Osteocyte (in vitro differentiated cells): ENCODE results near the gene THAP11. TPM values are rescaled to one million over a fixed set of nuclear protein-coding genes. Genes with fewer than 3 reads are reported as not detected.

Source experiments
- DNase-seq: peaks from one replicate; pipeline ENCODE4 v3.0.0; 2021; ENCODE audit warnings: mixed read lengths; ENCODE audit not compliant: unreplicated experiment; ENCODE audit errors: extremely low spot score
- H3K27ac Mint-ChIP-seq: one replicate; pipeline ENCODE4 v1.8.0; 2021; ENCODE audit warnings: mild to moderate bottlenecking, mixed read lengths; ENCODE audit not compliant: unreplicated experiment
- H3K27me3 Mint-ChIP-seq: one replicate; pipeline ENCODE4 v1.8.0; 2021; ENCODE audit warnings: mixed read lengths; ENCODE audit not compliant: unreplicated experiment
- H3K36me3 Mint-ChIP-seq: one replicate; pipeline ENCODE4 v1.8.0; 2021; ENCODE audit warnings: mixed read lengths; ENCODE audit not compliant: unreplicated experiment
- H3K4me1 Mint-ChIP-seq: one replicate; pipeline ENCODE4 v1.8.0; 2021; ENCODE audit warnings: mixed read lengths; ENCODE audit not compliant: unreplicated experiment
- H3K4me3 Mint-ChIP-seq: one replicate; pipeline ENCODE4 v1.8.0; 2021; ENCODE audit warnings: mild to moderate bottlenecking, moderate library complexity, mixed read lengths; ENCODE audit not compliant: unreplicated experiment
- H3K9me3 Mint-ChIP-seq: one replicate; pipeline ENCODE4 v1.8.0; 2021; ENCODE audit warnings: mixed read lengths; ENCODE audit not compliant: unreplicated experiment
- total RNA-seq: library from RNA; stranded (reverse); gene quantifications from 2 replicates; pipeline ENCODE4 v1.2.1, GENCODE V29; 2021
- TF ChIP-seq, protein P1 (sequence below): fragments of 200-600 bp; sonication (generic); IDR thresholded peaks from 2 replicates; pipeline ENCODE4 v1.5.0; 2021; ENCODE audit warnings: antibody characterized with exemption, mild to moderate bottlenecking, moderate library complexity

Gene THAP11
- total RNA-seq, 1 donor from 2014 or later: 30.0 TPM

DNA sequence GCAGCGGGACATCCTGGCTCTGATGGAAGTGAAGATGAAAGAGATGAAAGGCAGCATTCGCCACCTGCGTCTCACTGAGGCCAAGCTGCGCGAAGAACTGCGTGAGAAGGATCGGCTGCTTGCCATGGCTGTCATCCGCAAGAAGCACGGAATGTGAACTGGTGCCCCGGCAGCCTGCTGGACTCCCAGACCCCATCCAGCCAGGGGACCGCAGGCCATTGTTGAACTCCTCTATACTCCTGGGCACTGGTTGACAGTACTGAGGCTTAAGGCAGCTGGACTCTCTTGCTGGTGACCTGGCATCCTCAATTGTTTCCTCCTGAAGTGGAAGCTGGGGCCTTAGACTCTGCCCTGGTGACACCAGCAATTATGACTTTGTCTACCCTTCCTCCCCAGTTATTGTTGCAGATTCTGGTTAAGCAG is 1.2 kb downstream of the THAP11 start:
- no peaks in the 10 kb centered on the region for H3K36me3 Mint-ChIP-seq
- peaks cover 47% of the 10 kb centered on the region for H3K4me1 Mint-ChIP-seq
- no peak for DNase-seq
- no peaks in the 10 kb centered on the region for H3K9me3 Mint-ChIP-seq
- peak overlapping the region; percentile 93 for H3K4me3 Mint-ChIP-seq
- TF ChIP-seq, protein P1, sequence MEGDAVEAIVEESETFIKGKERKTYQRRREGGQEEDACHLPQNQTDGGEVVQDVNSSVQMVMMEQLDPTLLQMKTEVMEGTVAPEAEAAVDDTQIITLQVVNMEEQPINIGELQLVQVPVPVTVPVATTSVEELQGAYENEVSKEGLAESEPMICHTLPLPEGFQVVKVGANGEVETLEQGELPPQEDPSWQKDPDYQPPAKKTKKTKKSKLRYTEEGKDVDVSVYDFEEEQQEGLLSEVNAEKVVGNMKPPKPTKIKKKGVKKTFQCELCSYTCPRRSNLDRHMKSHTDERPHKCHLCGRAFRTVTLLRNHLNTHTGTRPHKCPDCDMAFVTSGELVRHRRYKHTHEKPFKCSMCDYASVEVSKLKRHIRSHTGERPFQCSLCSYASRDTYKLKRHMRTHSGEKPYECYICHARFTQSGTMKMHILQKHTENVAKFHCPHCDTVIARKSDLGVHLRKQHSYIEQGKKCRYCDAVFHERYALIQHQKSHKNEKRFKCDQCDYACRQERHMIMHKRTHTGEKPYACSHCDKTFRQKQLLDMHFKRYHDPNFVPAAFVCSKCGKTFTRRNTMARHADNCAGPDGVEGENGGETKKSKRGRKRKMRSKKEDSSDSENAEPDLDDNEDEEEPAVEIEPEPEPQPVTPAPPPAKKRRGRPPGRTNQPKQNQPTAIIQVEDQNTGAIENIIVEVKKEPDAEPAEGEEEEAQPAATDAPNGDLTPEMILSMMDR: no peak
- H3K27me3 Mint-ChIP-seq: no peaks in the 10 kb centered on the region
- peak overlapping the region; percentile 91 for H3K27ac Mint-ChIP-seq

DNA sequence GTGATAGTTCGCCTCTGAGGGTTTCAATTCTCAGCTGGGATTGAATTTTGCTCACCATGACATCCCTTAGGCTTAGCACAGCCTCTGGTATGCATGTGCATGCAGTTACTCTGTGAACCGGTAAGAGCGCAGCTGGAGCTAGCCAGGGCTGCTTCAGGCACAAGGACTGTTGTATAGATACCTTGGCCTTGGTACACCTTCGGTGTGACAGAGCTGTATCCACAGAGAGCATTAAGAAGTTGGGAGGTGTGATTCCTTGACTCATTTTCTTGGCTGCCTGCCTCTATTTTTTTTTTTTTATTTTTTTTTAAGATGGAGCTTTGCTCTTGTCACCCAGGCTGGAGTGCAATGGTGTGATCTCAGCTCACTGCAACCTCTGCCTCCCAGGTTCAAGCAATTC is 2.4 kb downstream of the THAP11 start:
- Mint-ChIP-seq H3K27me3 (no peaks in the 10 kb centered on the region), H3K36me3 (no peaks in the 10 kb centered on the region), H3K27ac (peak overlapping the region; percentile 34), H3K4me1 (peaks cover 51% of the 10 kb centered on the region), H3K4me3 (peak overlapping the region; percentile 44), H3K9me3 (no peaks in the 10 kb centered on the region)
- TF ChIP-seq, protein P1: no peak
- no peak for DNase-seq

DNA sequence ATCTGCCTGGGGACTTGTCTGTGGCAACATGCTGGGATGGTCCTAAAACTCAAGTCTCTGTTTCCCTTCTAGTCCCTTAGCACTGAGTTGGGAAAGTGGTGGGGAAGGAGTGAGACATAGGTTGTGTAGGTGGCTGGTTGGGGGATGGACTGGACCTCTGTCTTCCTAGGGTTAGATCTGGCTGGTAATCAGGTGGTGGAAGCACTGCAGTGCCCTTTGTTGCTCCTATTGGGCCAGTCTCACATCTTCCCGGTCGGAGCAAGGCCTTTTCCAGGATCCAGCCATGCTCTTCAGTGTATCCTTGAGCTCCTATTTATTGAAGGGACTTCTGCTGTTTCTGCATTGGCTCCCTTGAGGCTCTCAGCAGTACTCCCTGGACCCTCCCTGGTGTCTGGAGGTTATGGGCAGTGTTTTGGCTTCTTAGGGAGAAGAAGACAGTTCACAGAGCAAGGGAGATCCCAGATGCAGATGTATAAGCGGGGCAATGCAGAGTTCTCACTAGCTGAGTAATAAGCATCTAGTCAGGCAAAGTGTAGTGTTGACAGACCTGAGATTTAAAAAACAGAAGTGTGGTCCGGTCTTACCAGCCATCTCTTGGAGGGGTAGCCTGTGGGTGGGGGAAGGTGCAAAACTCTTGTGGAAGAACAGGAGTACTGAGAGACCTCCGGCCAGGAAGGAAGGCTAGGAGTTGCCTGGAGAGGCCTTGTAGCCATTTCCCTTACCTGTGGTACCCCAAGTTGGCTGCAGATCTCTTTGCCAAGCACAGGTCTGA is 3.4 kb downstream of the THAP11 start:
- Mint-ChIP-seq H3K9me3 (no peaks in the 10 kb centered on the region), H3K4me3 (peak overlapping the region; percentile 80), H3K4me1 (peaks cover 53% of the 10 kb centered on the region), H3K36me3 (no peaks in the 10 kb centered on the region), H3K27ac (peak overlapping the region; percentile 96), H3K27me3 (no peaks in the 10 kb centered on the region)
- DNase-seq: no peak
- TF ChIP-seq, protein P1: no peak

DNA sequence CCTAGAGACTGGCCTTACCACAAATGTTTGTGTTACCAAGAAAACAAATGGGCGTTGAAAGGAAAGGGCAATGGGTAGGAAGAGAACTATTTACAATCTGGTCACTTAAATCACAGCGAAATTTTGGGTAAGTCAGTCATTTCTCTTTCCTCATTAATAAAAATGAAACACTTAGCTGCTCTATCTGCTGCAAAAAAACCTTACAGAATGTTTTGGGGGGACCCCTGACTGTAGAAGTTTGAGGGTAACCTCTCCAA is 3.9 kb downstream of the THAP11 start:
- Mint-ChIP-seq H3K36me3 (no peaks in the 10 kb centered on the region), H3K4me1 (peaks cover 53% of the 10 kb centered on the region), H3K27me3 (no peaks in the 10 kb centered on the region), H3K4me3 (peak overlapping the region; percentile 80), H3K27ac (peak overlapping the region; percentile 96), H3K9me3 (no peaks in the 10 kb centered on the region)
- TF ChIP-seq, protein P1: no peak
- DNase-seq: no peak

DNA sequence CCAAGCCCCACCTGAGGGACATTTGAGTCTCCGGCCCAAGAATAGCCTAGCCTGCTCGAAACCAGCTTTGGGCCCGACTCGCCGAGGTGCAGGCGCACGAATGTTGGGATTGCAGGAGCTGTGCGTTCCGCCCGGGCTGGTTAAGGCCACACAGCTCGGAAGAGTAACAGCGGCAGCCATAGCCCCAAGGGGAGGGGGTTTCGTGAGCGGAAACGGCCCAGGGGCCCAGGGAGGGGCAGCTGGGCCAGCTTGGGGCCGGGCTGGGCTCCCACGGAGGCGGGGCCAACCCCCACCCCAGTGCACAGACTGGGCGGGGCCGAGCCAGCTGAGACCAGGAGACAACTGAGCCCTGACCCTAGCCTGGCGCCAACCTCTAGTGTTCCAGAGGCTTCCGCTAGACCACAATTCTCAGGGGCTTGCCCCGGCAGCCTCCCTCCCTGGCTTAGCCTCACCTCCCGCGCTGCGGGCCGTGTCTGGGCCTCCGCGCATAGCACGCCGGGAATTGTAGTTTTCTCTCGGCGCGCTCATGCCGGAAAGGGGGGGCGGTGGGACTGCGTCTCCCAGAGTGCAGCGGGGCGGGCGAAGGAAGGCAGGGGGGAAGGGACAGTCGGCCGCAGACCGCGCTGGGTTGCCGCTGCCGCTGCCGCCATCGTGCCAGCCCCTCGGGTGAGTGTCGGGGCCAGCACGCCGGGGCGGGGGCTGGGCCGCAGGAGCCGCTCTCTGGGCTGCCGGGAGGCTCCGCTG is 4.4 kb downstream of the THAP11 start, which contains the start of gene NUTF2:
Gene NUTF2, plus strand, starts transcription at position 614 of the 744 bp plus-strand sequence. CDS start 18,198 bp downstream, outside the sequence.
- peak; percentile 98 for DNase-seq
- H3K27ac Mint-ChIP-seq: peak within 1 kb of the TSS; percentile 96
- H3K4me1 Mint-ChIP-seq: peaks cover 52% of the 10 kb centered on the region
- no peaks in the 10 kb centered on the region for H3K9me3 Mint-ChIP-seq
- TF ChIP-seq, protein P1: no peak
- H3K27me3 Mint-ChIP-seq: no peaks in the 10 kb centered on the region
- H3K4me3 Mint-ChIP-seq: peak within 1 kb of the TSS; percentile 90
- no peaks in the 10 kb centered on the region for H3K36me3 Mint-ChIP-seq
